Measurements from ENCODE around the gene SIVA1.

DNA sequence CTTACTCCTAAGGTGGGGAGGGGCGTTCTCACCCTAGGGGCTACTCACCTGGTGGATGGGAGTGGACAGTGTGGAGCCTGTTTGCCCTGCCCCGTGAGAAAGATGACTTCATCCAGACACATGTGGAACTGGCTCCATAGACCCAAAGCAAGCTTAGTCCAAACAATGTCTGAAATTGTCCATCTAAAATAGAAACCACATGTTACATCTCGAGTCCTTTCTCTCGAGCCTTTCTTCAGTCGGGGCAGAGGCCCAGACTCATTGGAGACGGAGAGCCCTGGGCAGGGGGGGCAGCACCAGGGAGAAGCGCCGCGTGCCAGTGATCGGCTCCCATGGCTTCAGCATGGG, 4.3 kb downstream of the SIVA1 start:
- TF ChIP-seq, protein P1, sequence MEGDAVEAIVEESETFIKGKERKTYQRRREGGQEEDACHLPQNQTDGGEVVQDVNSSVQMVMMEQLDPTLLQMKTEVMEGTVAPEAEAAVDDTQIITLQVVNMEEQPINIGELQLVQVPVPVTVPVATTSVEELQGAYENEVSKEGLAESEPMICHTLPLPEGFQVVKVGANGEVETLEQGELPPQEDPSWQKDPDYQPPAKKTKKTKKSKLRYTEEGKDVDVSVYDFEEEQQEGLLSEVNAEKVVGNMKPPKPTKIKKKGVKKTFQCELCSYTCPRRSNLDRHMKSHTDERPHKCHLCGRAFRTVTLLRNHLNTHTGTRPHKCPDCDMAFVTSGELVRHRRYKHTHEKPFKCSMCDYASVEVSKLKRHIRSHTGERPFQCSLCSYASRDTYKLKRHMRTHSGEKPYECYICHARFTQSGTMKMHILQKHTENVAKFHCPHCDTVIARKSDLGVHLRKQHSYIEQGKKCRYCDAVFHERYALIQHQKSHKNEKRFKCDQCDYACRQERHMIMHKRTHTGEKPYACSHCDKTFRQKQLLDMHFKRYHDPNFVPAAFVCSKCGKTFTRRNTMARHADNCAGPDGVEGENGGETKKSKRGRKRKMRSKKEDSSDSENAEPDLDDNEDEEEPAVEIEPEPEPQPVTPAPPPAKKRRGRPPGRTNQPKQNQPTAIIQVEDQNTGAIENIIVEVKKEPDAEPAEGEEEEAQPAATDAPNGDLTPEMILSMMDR (IDR thresholded peaks at IDR 0.05) = no peak
- TF ChIP-seq ZFX (IDR thresholded peaks at IDR 0.05; ENCODE audit: borderline replicate concordance) = no peak

Measured in 22Rv1 (cell line).